ENCODE measurements around the gene PLXDC2. TPM values are rescaled to one million over a fixed set of nuclear protein-coding genes. Genes with fewer than 3 reads are reported as not detected.

Gene PLXDC2
- total RNA-seq, 1 donor from 2014 or later, result 7.5 TPM

- Histone ChIP-seq H3K4me3 (ENCODE audit: low read depth, low read length) (no peak overlapping the region), H3K36me3 (ENCODE audit: control insufficient read depth, insufficient read depth, low read length) (no peaks in the 10 kb centered on the region), H3K27me3 (ENCODE audit: control insufficient read depth, insufficient read depth, low read length) (no peaks in the 10 kb centered on the region)
- DNase-seq (ENCODE audit: low read depth), result no peak
- no peak for TF ChIP-seq CTCF (IDR thresholded peaks at IDR 0.05; ENCODE audit: insufficient read depth, low read length, poor library complexity, severe bottlenecking)
Measured at GRCh38 chr10:19947656-19948055, 131.4 kb downstream of the PLXDC2 start.

DNA sequence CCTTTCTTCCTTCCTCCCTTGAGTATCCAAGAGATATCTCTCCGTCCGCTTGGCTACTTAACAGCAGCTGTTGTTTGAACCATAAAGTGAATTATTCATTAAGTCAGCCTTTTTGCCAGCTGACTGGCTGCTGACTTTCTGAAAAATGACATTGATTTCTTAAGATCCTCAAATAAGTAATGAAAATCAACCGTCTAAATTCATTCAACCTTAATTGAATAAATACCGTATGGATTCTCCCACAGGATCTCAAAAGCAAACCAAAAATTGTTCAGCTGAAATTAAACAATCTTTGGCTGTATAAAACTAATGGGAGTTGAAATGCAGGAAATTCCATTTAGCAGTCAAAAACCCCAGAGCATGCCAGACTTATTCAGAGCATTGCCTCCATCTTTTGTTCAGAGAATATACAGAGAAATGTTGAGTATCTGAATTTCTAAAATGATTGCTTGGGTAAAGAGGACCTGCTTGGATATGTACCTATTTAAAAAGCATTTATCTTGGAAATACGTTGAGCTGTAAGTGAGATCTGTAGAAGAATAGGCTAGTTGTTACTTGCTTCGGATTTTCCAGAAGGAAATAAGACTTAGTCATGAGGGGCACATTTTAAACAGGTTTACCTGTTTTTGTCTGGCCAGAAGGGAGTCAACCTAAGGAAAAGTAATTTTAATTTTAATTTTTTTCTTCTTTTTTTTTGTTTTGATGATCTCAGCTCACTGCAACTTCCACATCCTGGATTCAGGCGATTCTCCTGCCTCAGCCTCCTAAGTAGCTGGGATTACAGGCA lies 136.2 kb downstream of the PLXDC2 start:
- TF ChIP-seq CTCF (IDR thresholded peaks at IDR 0.05; ENCODE audit: insufficient read depth, low read length, poor library complexity, severe bottlenecking), result no peak
- H3K4me3 ChIP-seq (ENCODE audit: low read depth, low read length), result no peak overlapping the region
- no peaks in the 10 kb centered on the region for H3K36me3 ChIP-seq (ENCODE audit: control insufficient read depth, insufficient read depth, low read length)
- no peaks in the 10 kb centered on the region for H3K27me3 ChIP-seq (ENCODE audit: control insufficient read depth, insufficient read depth, low read length)
- DNase-seq (ENCODE audit: low read depth), result no peak

- no peak for TF ChIP-seq CTCF (IDR thresholded peaks at IDR 0.05; ENCODE audit: insufficient read depth, low read length, poor library complexity, severe bottlenecking)
- Histone ChIP-seq H3K36me3 (ENCODE audit: control insufficient read depth, insufficient read depth, low read length) (no peaks in the 10 kb centered on the region), H3K27me3 (ENCODE audit: control insufficient read depth, insufficient read depth, low read length) (no peaks in the 10 kb centered on the region), H3K4me3 (ENCODE audit: low read depth, low read length) (no peak overlapping the region)
- no peak for DNase-seq (ENCODE audit: low read depth)
Measured at GRCh38 chr10:19954601-19955000, 138.4 kb downstream of the PLXDC2 start.

- no peak for DNase-seq (ENCODE audit: low read depth)
- TF ChIP-seq CTCF (IDR thresholded peaks at IDR 0.05; ENCODE audit: insufficient read depth, low read length, poor library complexity, severe bottlenecking), result no peak
- no peaks in the 10 kb centered on the region for H3K36me3 ChIP-seq (ENCODE audit: control insufficient read depth, insufficient read depth, low read length)
- no peaks in the 10 kb centered on the region for H3K27me3 ChIP-seq (ENCODE audit: control insufficient read depth, insufficient read depth, low read length)
- no peak overlapping the region for H3K4me3 ChIP-seq (ENCODE audit: low read depth, low read length)
Measured at GRCh38 chr10:19956516-19957032, 140.3 kb downstream of the PLXDC2 start.

DNA sequence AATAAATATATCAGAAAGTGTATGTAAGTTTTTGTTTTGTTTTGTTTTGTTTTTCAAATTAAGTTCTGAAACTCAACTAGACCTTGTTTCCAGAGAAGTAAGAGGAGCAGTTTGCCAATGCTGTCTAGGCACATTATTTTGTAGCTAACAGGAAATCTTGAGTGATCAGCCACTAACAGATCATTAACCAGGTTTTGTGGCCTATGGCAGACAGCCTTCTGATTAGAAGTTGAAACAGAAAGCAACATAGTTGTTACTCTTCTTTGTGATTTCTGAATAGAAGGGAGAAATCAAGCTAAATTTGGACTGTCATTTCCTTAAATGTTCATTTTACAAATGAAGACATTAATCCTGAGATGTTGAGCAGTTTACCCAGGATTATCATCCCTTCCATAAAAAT lies 142.6 kb downstream of the PLXDC2 start:
- Histone ChIP-seq H3K36me3 (ENCODE audit: control insufficient read depth, insufficient read depth, low read length) (no peaks in the 10 kb centered on the region), H3K4me3 (ENCODE audit: low read depth, low read length) (no peak overlapping the region), H3K27me3 (ENCODE audit: control insufficient read depth, insufficient read depth, low read length) (no peaks in the 10 kb centered on the region)
- peak; percentile 34 for DNase-seq (ENCODE audit: low read depth)
- no peak for TF ChIP-seq CTCF (IDR thresholded peaks at IDR 0.05; ENCODE audit: insufficient read depth, low read length, poor library complexity, severe bottlenecking)
